H1 (cell line): ENCODE data around the gene ERAS. TPM values are rescaled to one million over a fixed set of nuclear protein-coding genes. Genes with fewer than 3 reads are reported as not detected.

ENCODE experiments used
- CTCF ChIA-PET: fragments of 300-600 bp; sonication (Branson Sonifier 250); formaldehyde crosslinking; loops from one replicate; lab custom pipeline; 2021; ENCODE audit not compliant: partially characterized antibody; lab: Charles Lee
- POLR2A ChIA-PET: fragments of 300-600 bp; sonication (Branson Sonifier 250); formaldehyde crosslinking; loops from one replicate; lab custom pipeline; 2021; ENCODE audit warnings: inconsistent platforms; ENCODE audit not compliant: partially characterized antibody; lab: Charles Lee
- DNase-seq, 2 experiments: peaks; one replicate each; pipeline versions ENCODE4 v3.0.0 to v3.0.0-alpha.2; 2010 to 2022; ENCODE audit warnings: low spot score in 2 of 2, low read depth in 1 of 2, mixed read lengths in 1 of 2
- FAIRE-seq: peaks from 2 replicates; lab custom pipeline; 2011; peaks lifted over from hg19 to GRCh38; lab: Jason Lieb, UNC
- H2AFZ ChIP-seq: 2 replicates; pipeline ENCODE4 v1.8.1; 2012; ENCODE audit warnings: low read length, inconsistent platforms
- H2AK5ac ChIP-seq: 2 replicates; pipeline ENCODE4 v1.6.1; 2013; ENCODE audit warnings: low read depth, low read length
- H2BK120ac ChIP-seq: replicated peaks from 2 replicates; pipeline ENCODE3; 2013; ENCODE audit warnings: low read depth, low read length, inconsistent platforms
- H2BK12ac ChIP-seq: 2 replicates; pipeline ENCODE4 v1.6.1; 2013; ENCODE audit warnings: low read depth, low read length
- H2BK15ac ChIP-seq: 2 replicates; pipeline ENCODE4 v1.6.1; 2013; ENCODE audit warnings: low read length
- H2BK20ac ChIP-seq: 2 replicates; pipeline ENCODE4 v1.6.1; 2013; ENCODE audit warnings: low read length
- H2BK5ac ChIP-seq: 2 replicates; pipeline ENCODE4 v1.6.1; 2013; ENCODE audit warnings: low read depth, low read length
- H3K14ac ChIP-seq: 2 replicates; pipeline ENCODE4 v1.6.1; 2013; ENCODE audit warnings: inconsistent platforms; ENCODE audit not compliant: insufficient read length
- H3K18ac ChIP-seq: 2 replicates; pipeline ENCODE4 v1.6.1; 2013; ENCODE audit warnings: low read length; ENCODE audit errors: extremely low read depth
- H3K23ac ChIP-seq: 2 replicates; pipeline ENCODE4 v1.6.1; 2013; ENCODE audit warnings: inconsistent platforms; ENCODE audit not compliant: insufficient read length
- H3K23me2 ChIP-seq: 2 replicates; pipeline ENCODE4 v1.6.1; 2013; ENCODE audit warnings: low read depth, low read length
- H3K27ac ChIP-seq: 2 replicates; pipeline ENCODE4 v1.6.1; 2011; ENCODE audit warnings: low read depth, low read length, inconsistent platforms
- H3K27me3 ChIP-seq, 4 experiments: replicated peaks in 1 of 4; 1 replicate in 1 of 4; 2 replicates in 3 of 4; pipeline versions ENCODE4 v1.6.1 to v1.8.1; 2011 to 2013; ENCODE audit warnings: low read length in 3 of 4, mild to moderate bottlenecking in 3 of 4, inconsistent platforms in 2 of 4, mixed read lengths in 2 of 4, moderate library complexity in 1 of 4; ENCODE audit not compliant: control insufficient read depth in 3 of 4, insufficient read depth in 3 of 4; ENCODE audit errors: extremely low read depth in 1 of 4
- H3K36me3 ChIP-seq, 4 experiments: 2 replicates each; pipeline versions ENCODE4 v1.6.1 to v1.8.1; 2011 to 2013; ENCODE audit warnings: mild to moderate bottlenecking in 4 of 4, low read length in 3 of 4, moderate library complexity in 2 of 4, control low read depth in 1 of 4, inconsistent platforms in 1 of 4; ENCODE audit not compliant: insufficient read depth in 4 of 4, control insufficient read depth in 2 of 4
- H3K4ac ChIP-seq: replicated peaks from 2 replicates; pipeline ENCODE3; 2013; ENCODE audit warnings: low read length, low read depth, mixed read lengths, inconsistent platforms; ENCODE audit not compliant: insufficient read length
- H3K4me1 ChIP-seq, 4 experiments: replicated peaks in 1 of 4; 1 replicate in 1 of 4; 2 replicates in 3 of 4; pipeline versions ENCODE4 v1.6.1 to v1.8.1; 2011 to 2013; ENCODE audit warnings: low read length in 3 of 4, inconsistent platforms in 2 of 4, mixed read lengths in 1 of 4; ENCODE audit not compliant: insufficient read depth in 4 of 4, control insufficient read depth in 3 of 4
- H3K4me2 ChIP-seq, 2 experiments: 2 replicates each; pipeline versions ENCODE4 v1.6.1 to v1.8.1; 2011 to 2013; ENCODE audit warnings: low read depth in 2 of 2, low read length in 2 of 2, control low read depth in 1 of 2, inconsistent platforms in 1 of 2, mild to moderate bottlenecking in 1 of 2; ENCODE audit not compliant: insufficient read depth in 1 of 2
- H3K4me3 ChIP-seq, 4 experiments: fragments of 200-600, 300-600 bp in 1 of 4; sonication (generic), shearing (Covaris generic), sonication (Bioruptor Twin) in 1 of 4; 2 replicates each; pipeline versions ENCODE4 v1.5.1 to v1.8.1; 2011 to 2016; ENCODE audit warnings: low read length in 4 of 4, low read depth in 3 of 4, control low read depth in 2 of 4, inconsistent platforms in 2 of 4, mild to moderate bottlenecking in 2 of 4, mixed read lengths in 1 of 4, moderate library complexity in 1 of 4; ENCODE audit not compliant: insufficient read depth in 2 of 4; ENCODE audit errors: extremely low read depth in 1 of 4
- H3K56ac ChIP-seq: replicated peaks from 2 replicates; pipeline ENCODE3; 2013; ENCODE audit warnings: low read depth, mild to moderate bottlenecking, mixed read lengths, low read length, inconsistent platforms; ENCODE audit not compliant: insufficient read length
- H3K79me1 ChIP-seq: 2 replicates; pipeline ENCODE4 v1.6.1; 2013; ENCODE audit warnings: low read depth, low read length, control low read depth
- H3K79me2 ChIP-seq, 2 experiments: 2 replicates each; pipeline versions ENCODE4 v1.6.1 to v1.8.1; 2012 to 2013; ENCODE audit warnings: low read length in 2 of 2, mild to moderate bottlenecking in 2 of 2, inconsistent platforms in 1 of 2; ENCODE audit not compliant: insufficient read depth in 2 of 2, control insufficient read depth in 1 of 2
- H3K9ac ChIP-seq, 4 experiments: replicated peaks in 1 of 4; 1 replicate in 1 of 4; 2 replicates in 3 of 4; pipeline versions ENCODE4 v1.6.1 to v1.8.1; 2011 to 2013; ENCODE audit warnings: low read depth in 3 of 4, low read length in 3 of 4, control low read depth in 2 of 4, mild to moderate bottlenecking in 2 of 4, moderate library complexity in 2 of 4, inconsistent platforms in 1 of 4; ENCODE audit errors: extremely low read depth in 1 of 4
- H3K9me3 ChIP-seq, 2 experiments: 2 replicates each; pipeline versions ENCODE4 v1.6.1 to v1.8.1; 2012 to 2013; ENCODE audit warnings: mild to moderate bottlenecking in 2 of 2, moderate library complexity in 2 of 2, control low read depth in 1 of 2, inconsistent platforms in 1 of 2, low read depth in 1 of 2, low read length in 1 of 2, mixed read lengths in 1 of 2; ENCODE audit not compliant: insufficient read depth in 2 of 2
- H4K20me1 ChIP-seq, 2 experiments: replicated peaks in 1 of 2; 2 replicates each; pipeline versions ENCODE3 to v1.8.1; 2011 to 2013; ENCODE audit warnings: inconsistent platforms in 2 of 2, low read length in 2 of 2, mild to moderate bottlenecking in 1 of 2; ENCODE audit not compliant: insufficient read depth in 2 of 2, control insufficient read depth in 1 of 2
- H4K5ac ChIP-seq: 2 replicates; pipeline ENCODE4 v1.6.1; 2013; ENCODE audit warnings: low read length, low read depth, mixed read lengths, inconsistent platforms; ENCODE audit not compliant: insufficient read length
- H4K8ac ChIP-seq: 2 replicates; pipeline ENCODE4 v1.8.0; 2013; ENCODE audit warnings: mild to moderate bottlenecking, moderate library complexity, low read length, inconsistent platforms; ENCODE audit not compliant: insufficient read depth; ENCODE audit errors: extremely low read depth
- H4K91ac ChIP-seq: replicated peaks from 2 replicates; pipeline ENCODE3; 2013; ENCODE audit warnings: low read length, mixed read lengths, inconsistent platforms; ENCODE audit not compliant: insufficient read length
- GTF2F1 ChIP-seq: IDR thresholded peaks from 2 replicates; pipeline ENCODE4 v1.6.1; 2012; ENCODE audit warnings: low read depth, low read length, improper control_type of control experiment, borderline replicate concordance
- RAD21 ChIP-seq, 2 experiments: IDR thresholded peaks in 1 of 2; conservative IDR thresholded peaks in 1 of 2; 2 replicates each; pipeline ENCODE4 v1.6.1; 2011; ENCODE audit warnings: low read depth in 2 of 2, low read length in 2 of 2, improper control_type of control experiment in 1 of 2, inconsistent platforms in 1 of 2, mild to moderate bottlenecking in 1 of 2, moderate library complexity in 1 of 2
- WGBS, 2 experiments: shearing (Covaris generic) in 1 of 2; methylation state at CpG; one replicate each; pipeline versions ENCODE4 v1.1.6 to v1.1.7; 2013 to 2015; ENCODE audit warnings: low lambda C conversion rate in 2 of 2, mixed read lengths in 2 of 2, inconsistent platforms in 1 of 2, low coverage in 1 of 2, missing lambda C conversion rate in 1 of 2; ENCODE audit not compliant: insufficient replicate concordance in 2 of 2, insufficient coverage in 1 of 2, insufficient read length in 1 of 2; ENCODE audit errors: extremely low coverage in 1 of 2, missing lambda C conversion rate in 1 of 2; 5-methylcytosine and 5-hydroxymethylcytosine counted together
- polyA plus RNA-seq, 7 experiments: library from polyadenylated mRNA; depleted of rRNA in 3 of 7; stranded (reverse) in 5 of 7; unstranded in 2 of 7; fragments of >200 nt in 5 of 7; fragments of 200-250 nt in 2 of 7; gene quantifications; 1 replicate in 5 of 7; 2 replicates in 1 of 7; 4 replicates in 1 of 7; pipeline versions ENCODE4 v1.2.1 to v1.2.3, GENCODE V29; 2011 to 2013; ENCODE audit warnings: missing spikeins in 2 of 7, mixed read lengths in 2 of 7
- total RNA-seq: library from RNA; stranded (reverse); fragmentation: NEBNext Ultra II Directional; extraction: Animal tissue kit (Norgen Biotek cat#: 25700); gene quantifications from 2 replicates; pipeline ENCODE4 v1.2.1, GENCODE V29; 2021

Gene ERAS
- total and polyA plus RNA-seq, 2 of the 8 experiments (the other 6 are each of a cell fraction or from before 2014, with no cell fraction given): 0.70 TPM; not detected in 1

GRCh38 chrX:48806081-48806480 is 20.2 kb upstream of the ERAS start:
- Histone ChIP-seq H4K8ac (no peak overlapping the region), H3K23me2 (no peaks in the 10 kb centered on the region; the same call in 1 of the 2 replicates), H4K91ac (no peak overlapping the region), H3K18ac (no peak overlapping the region), H3K4me2 (no peak overlapping the region), H2AFZ (no peak overlapping the region), H3K14ac (no peak overlapping the region), H3K9ac (no peak overlapping the region), H2BK12ac (no peak overlapping the region), H3K79me2 (no peaks in the 10 kb centered on the region), H3K27ac (no peak overlapping the region), H2BK5ac (no peak overlapping the region), H3K4me1 (no peaks in the 10 kb centered on the region; a peak in 2 of 7 replicates), H3K23ac (no peak overlapping the region), H3K9me3 (no peaks in the 10 kb centered on the region), H2BK15ac (no peak overlapping the region), H2BK20ac (no peak overlapping the region), H3K27me3 (no peaks in the 10 kb centered on the region), H3K79me1 (no peaks in the 10 kb centered on the region), H3K4ac (no peak overlapping the region), H3K56ac (no peak overlapping the region), H3K4me3 (no peak overlapping the region), H4K5ac (no peak overlapping the region), H2BK120ac (no peak overlapping the region), H2AK5ac (no peak overlapping the region), H4K20me1 (no peaks in the 10 kb centered on the region), H3K36me3 (peaks cover 0 to 13% (median 4%) of the 10 kb centered on the region in 4 experiments; a peak in 5 of 8 replicates)
- DNase-seq (no peak), FAIRE-seq (no peak)
- ChIA-PET CTCF (interaction anchor here (0.8 to 1.3 kb wide), 3 partner anchors 11 to 92 kb away, joined by 3 read pairs; partner anchors contain the start of gene PQBP1), POLR2A (interaction anchor here (0.6 to 1.5 kb wide), 6 partner anchors 9 to 91 kb away, joined by 3 to 5 read pairs (median 3); partner anchors contain the start of genes PQBP1 and TIMM17B)
- 90% methylated on average over 1 of the region's 4 CpGs; no CpG with 5 or more reads in 1 of the 2 experiments for WGBS, 2 experiments
- peak in 1 of 2 experiments; percentile 43; a peak in 2 of 4 replicates for TF ChIP-seq RAD21 (IDR thresholded peaks at IDR 0.05 in 1 of 2, conservative IDR thresholded peaks at IDR 0.05 in 1 of 2; ENCODE audit: low read depth in 2 of 2, low read length in 2 of 2)
- no peak for TF ChIP-seq GTF2F1
